C4-2B (cell line): ENCODE results near the gene COL4A4.

Experiments
- CTCF ChIP-seq: fragments of 450-650 bp; conservative IDR thresholded peaks from 2 replicates; pipeline ENCODE4 v1.5.1; 2017; ENCODE audit warnings: mild to moderate bottlenecking
- ZFX ChIP-seq: fragments of 450-650 bp; IDR thresholded peaks from 2 replicates; pipeline ENCODE4 v1.6.1; 2017

- TF ChIP-seq CTCF (no peak), ZFX (no peak)
These were observed 185.7 kb downstream of the COL4A4 start for GRCh38 chr2:226978300-226978699.
